Colonic mucosa (tissue), 4 donors: Measurements from ENCODE around the gene IL17RE. TPM values are rescaled to one million over a fixed set of nuclear protein-coding genes. Genes with fewer than 3 reads are reported as not detected.
A peak's percentile ranks its signal among the peaks of the same experiment; 100 is the strongest.
"Not testable (repeated sequence)": the region's sequence is repeated elsewhere in the genome, so short reads cannot be mapped to it uniquely, and the experiment has no call there.

Source experiments
- DNase-seq: peaks from one replicate; pipeline ENCODE4 v3.0.0-alpha.2; 2020
- H3K27ac ChIP-seq: fragments of 200-600 bp; one replicate; pipeline ENCODE4 v1.8.0; 2021
- H3K27me3 ChIP-seq: fragments of 200-600 bp; one replicate; pipeline ENCODE4 v1.8.0; 2021
- H3K36me3 ChIP-seq: fragments of 200-600 bp; one replicate; pipeline ENCODE4 v1.8.0; 2021
- H3K4me1 ChIP-seq: fragments of 200-600 bp; one replicate; pipeline ENCODE4 v1.8.0; 2021; ENCODE audit warnings: mild to moderate bottlenecking
- H3K4me3 ChIP-seq: fragments of 200-600 bp; one replicate; pipeline ENCODE4 v1.8.0; 2021
- H3K9ac ChIP-seq, 2 donors: one replicate each; pipeline ENCODE4 v1.7.0; 2013; ENCODE audit warnings: control low read depth in 2 of 2, low read depth in 2 of 2, low read length in 2 of 2
- H3K9me3 ChIP-seq: fragments of 200-600 bp; one replicate; pipeline ENCODE4 v1.8.0; 2021
- intact Hi-C: fragments of 100-400 bp; cut with DNase I; formaldehyde crosslinking; loops from one replicate; pipeline ENCODE4 v1.14.1; 2022
- total RNA-seq, 2 donors: library from RNA; stranded (reverse); fragmentation: NEBNext Ultra II Directional in 1 of 2; extraction: Animal tissue kit (Norgen Biotek cat#: 25700) in 1 of 2; gene quantifications; one replicate each; pipeline ENCODE4 v1.2.1, GENCODE V29; 2021
- TF ChIP-seq, protein P1 (sequence below): fragments of 200-600 bp; IDR thresholded peaks from one replicate; pipeline ENCODE4 v1.8.0; 2022; ENCODE audit warnings: antibody characterized with exemption, mild to moderate bottlenecking
- donor health status: healthy.
- donor health status: DM: no; HTN: no; CAD: no.
- donor health status: DM: no; HTN: no; CAD: no.

IL17RE gene
- total RNA-seq, 2 donors from 2014 or later = 66.4 to 71.4 TPM

DNA sequence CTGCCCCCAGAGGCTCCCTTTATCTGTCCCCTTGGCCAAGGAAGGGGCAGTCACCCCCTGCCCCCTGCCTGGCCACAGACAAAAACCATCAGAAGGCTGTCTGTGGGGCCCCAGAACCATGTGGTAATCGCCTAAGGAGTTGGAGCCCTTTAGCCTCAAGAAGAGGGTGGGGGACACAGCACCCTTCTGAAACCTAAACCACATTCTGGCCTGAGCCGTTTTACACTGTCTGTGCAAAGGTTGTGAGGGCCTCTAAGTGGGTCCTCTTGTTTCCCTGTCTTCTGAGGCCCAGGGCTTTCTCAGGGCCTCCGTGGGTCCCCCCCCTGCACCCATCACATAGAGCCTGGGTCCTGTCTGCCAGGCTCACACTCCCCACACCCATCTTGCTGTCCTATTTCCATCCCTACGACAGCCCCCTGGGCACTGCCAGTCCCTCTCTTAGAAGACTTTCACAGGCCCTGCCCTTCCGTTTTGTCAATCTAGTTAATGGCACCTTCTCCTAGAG, 41.0 kb upstream of the IL17RE start:
- intact Hi-C loops = no loop called here
- H3K4me3 ChIP-seq = no peak overlapping the region
- TF ChIP-seq, protein P1, sequence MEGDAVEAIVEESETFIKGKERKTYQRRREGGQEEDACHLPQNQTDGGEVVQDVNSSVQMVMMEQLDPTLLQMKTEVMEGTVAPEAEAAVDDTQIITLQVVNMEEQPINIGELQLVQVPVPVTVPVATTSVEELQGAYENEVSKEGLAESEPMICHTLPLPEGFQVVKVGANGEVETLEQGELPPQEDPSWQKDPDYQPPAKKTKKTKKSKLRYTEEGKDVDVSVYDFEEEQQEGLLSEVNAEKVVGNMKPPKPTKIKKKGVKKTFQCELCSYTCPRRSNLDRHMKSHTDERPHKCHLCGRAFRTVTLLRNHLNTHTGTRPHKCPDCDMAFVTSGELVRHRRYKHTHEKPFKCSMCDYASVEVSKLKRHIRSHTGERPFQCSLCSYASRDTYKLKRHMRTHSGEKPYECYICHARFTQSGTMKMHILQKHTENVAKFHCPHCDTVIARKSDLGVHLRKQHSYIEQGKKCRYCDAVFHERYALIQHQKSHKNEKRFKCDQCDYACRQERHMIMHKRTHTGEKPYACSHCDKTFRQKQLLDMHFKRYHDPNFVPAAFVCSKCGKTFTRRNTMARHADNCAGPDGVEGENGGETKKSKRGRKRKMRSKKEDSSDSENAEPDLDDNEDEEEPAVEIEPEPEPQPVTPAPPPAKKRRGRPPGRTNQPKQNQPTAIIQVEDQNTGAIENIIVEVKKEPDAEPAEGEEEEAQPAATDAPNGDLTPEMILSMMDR = no peak
- H3K36me3 ChIP-seq = no peaks in the 10 kb centered on the region
- no peaks in the 10 kb centered on the region for H3K27me3 ChIP-seq
- H3K9me3 ChIP-seq = no peaks in the 10 kb centered on the region
- H3K9ac ChIP-seq = no peak overlapping the region
- H3K27ac ChIP-seq = no peak overlapping the region
- DNase-seq = no peak
- H3K4me1 ChIP-seq = no peaks in the 10 kb centered on the region

DNA sequence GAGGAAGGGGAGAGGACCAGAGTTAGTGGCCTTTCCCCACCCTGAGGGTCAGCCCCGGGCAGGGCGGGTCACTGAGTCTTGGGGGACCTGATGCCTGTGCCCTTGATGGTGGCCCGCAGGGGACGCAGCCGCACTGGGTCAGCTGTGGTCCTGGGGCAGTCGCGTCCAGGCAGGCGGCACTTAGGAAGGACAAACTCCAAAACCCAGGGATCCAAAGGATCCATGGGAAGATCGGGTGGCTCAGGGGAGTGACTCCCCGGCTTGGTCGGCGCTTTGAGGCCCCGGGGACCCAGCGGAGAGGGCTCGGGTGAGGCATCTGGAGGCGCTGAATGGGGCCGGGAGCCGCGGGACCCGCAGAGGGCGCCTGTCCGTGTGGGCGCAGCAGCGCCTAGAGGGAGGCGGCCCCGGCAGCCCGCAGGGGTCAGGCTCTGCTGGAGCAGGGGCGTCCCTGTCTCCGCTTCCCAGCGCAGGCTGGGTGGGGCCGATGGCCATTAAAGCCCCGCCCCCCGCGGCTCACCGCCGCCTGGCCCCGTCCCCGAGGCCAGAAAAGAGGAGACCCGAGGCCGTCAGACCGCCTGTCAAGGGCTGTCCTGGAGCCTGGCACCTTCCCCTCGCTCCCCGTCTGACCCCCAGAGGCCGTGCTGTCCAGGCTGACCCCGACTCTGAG, 40.1 kb upstream of the IL17RE start:
- DNase-seq = peak; percentile 54
- intact Hi-C loops = no loop called here
- H3K9ac ChIP-seq = peak overlapping the region; percentile 34 to 61
- H3K9me3 ChIP-seq = no peaks in the 10 kb centered on the region
- peak overlapping the region; percentile 25 for H3K4me3 ChIP-seq
- TF ChIP-seq, protein P1 = peak; percentile 44
- no peaks in the 10 kb centered on the region for H3K27me3 ChIP-seq
- no peak overlapping the region for H3K27ac ChIP-seq
- no peaks in the 10 kb centered on the region for H3K4me1 ChIP-seq
- H3K36me3 ChIP-seq = no peaks in the 10 kb centered on the region

DNA sequence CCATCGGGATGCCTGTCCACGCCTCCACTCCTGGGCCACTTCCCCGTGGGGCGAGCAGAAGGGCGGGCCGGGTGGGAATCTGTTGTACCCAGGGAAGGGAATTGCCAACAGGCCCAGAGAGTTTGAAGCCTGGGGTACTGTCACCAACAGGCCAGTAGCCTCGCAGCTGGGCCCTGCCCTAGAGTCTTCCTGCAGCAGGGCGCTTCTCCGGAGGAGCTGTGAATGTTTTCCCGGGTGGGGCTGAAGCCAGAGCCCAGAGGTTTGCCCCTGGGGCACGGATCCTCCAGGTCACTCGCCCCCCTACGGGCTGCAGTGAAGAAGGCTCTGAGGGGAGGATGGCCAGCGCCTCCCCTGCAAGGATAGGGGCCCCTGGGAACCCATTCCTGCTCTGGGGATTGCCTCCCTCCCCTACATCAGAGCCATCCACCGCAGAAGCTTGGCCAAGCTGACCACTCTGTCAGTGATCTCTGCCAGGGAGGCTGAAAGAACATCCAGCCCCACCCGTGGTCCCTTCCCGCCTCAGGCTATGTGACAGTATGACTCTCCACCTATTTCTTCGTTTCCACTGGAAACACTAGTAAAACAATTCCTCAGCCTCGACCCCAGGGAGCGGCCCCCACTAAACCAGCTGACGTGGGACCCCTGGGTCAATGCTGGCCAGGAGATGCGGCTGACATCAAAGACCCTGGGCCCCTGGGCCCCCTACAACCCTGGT, 39.4 kb upstream of the IL17RE start:
- TF ChIP-seq, protein P1 = no peak
- intact Hi-C loops = no loop called here
- Histone ChIP-seq H3K4me3 (peak overlapping the region; percentile 25), H3K4me1 (no peaks in the 10 kb centered on the region), H3K36me3 (no peaks in the 10 kb centered on the region), H3K27me3 (no peaks in the 10 kb centered on the region), H3K27ac (no peak overlapping the region), H3K9me3 (no peaks in the 10 kb centered on the region), H3K9ac (peak overlapping the region in 1 of 2 donors; percentile 61)
- DNase-seq = no peak

DNA sequence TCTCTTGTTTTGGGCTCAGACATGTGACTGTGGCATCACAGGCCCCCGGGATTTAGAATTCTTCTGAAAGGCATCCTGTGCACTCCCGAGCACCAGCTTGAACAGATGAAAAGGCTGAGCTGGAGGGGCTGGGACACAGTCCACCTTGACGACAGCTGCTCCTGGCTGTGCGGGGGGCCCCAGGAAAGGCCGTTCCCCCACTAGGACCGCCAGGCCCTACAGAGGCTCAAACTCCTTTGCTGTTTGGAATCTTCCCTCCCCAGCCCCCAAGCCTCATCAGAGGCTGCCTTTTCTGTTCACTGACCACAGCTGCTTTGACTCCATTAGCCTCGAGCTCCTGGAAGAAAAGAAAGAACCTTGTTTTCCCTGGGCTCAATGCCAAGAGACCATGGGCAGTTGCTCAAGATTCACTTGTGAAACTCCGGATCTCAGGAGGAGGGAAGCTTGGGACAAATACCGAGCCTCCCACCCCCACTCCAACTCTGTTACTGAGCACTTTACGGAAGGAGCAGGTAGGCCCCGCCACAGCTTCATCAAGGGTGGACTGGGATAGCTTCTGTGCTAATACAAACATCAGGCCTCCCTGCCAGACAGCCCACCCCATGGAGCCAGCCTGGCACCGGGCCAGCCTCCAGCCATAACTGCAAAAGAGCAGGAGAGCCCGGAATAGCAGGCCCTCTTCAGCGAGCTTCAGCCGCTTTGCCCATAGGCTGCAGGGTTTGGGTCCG, 38.3 kb upstream of the IL17RE start:
- H3K4me3 ChIP-seq = no peak overlapping the region
- TF ChIP-seq, protein P1 = no peak
- no peaks in the 10 kb centered on the region for H3K4me1 ChIP-seq
- no peaks in the 10 kb centered on the region for H3K36me3 ChIP-seq
- H3K27ac ChIP-seq = no peak overlapping the region
- no peaks in the 10 kb centered on the region for H3K9me3 ChIP-seq
- H3K9ac ChIP-seq = no peak overlapping the region
- H3K27me3 ChIP-seq = no peaks in the 10 kb centered on the region
- peak; percentile 43 for DNase-seq
- intact Hi-C loops = no loop called here

DNA sequence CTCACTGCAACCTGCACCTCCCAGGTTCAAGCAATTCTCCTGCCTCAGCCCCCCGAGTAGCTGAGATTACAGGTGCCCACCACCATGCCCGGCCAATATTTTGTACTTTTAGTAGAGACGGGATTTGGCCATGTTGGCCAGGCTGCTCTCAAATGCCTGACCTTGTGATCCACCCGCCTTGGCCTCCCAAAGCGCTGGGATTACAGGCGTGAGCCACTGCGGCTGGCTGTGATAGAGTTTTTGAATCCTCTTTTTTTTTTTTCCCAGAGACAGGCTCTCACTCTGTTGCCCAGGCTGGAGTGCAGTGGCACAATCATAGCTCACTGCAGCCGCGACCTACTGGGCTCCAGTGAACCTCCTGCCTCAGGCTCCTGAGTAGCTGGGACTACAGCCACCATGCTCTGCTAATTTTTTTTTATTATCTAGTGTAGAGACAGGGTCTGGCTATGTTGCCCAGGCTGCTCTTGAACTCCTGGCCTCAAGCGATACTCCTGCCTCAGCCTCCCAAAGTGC, 37.5 kb upstream of the IL17RE start:
- intact Hi-C loops, H3K27ac ChIP-seq, H3K4me1 ChIP-seq, DNase-seq, H3K36me3 ChIP-seq, H3K9me3 ChIP-seq, H3K27me3 ChIP-seq, H3K4me3 ChIP-seq, H3K9ac ChIP-seq: not testable (repeated sequence)
